CD4-positive, alpha-beta T cell treated with Interleukin-15 for 1 hour (primary cell): ENCODE measurements around the gene GRID2.

Experiments used
- DNase-seq: peaks from one replicate; pipeline ENCODE4 v3.0.0-alpha.2; 2020

The GRID2 gene

GRCh38 chr4:93776386-93777080, 1472.8 kb downstream of the GRID2 start:
- DNase-seq: no peak

DNA sequence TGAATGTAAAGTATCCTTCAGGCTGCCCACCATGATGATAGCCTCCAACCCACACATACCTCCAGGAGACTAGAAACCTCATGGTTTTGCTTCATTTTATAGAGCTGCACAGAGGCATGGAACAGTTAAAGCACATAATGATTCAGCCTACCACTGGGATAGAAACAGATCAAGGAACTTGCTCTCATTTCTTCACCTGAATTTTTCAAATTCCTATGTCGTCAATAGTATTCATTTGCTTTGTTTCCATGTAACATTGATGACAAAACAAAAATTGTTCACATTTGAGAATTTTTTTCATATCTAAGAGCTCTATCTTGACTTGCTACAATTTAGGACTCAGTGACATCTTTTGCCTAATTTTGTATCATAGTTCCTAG, 1473.3 kb downstream of the GRID2 start:
- no peak for DNase-seq

GRCh38 chr4:93779228-93779627, 1475.5 kb downstream of the GRID2 start:
- no peak for DNase-seq

GRCh38 chr4:93780080-93780479, 1476.3 kb downstream of the GRID2 start:
- DNase-seq: no peak

DNA sequence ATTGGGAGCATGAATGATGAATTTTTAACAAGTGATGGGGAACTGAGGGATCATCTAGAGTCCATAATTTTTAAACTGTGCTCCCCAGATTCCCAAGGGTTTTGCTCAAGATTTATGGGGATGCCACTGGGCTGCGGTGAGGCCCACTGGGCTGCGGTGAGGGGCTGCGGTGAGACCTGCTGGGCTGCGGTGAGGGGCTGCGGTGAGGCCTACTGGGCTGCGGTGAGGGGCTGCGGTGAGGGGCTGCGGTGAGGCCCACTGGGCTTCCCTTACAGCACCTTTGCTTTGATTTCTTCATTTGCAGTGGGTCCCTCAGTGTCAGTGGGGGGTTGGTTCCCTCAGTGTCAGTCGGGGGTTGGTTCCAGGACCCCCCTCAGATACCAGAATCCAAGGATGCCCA, 1477.4 kb downstream of the GRID2 start:
- DNase-seq: no peak

GRCh38 chr4:93786149-93786548, 1482.4 kb downstream of the GRID2 start:
- DNase-seq: no peak

GRCh38 chr4:93788712-93789111, 1484.9 kb downstream of the GRID2 start:
- DNase-seq: no peak

DNA sequence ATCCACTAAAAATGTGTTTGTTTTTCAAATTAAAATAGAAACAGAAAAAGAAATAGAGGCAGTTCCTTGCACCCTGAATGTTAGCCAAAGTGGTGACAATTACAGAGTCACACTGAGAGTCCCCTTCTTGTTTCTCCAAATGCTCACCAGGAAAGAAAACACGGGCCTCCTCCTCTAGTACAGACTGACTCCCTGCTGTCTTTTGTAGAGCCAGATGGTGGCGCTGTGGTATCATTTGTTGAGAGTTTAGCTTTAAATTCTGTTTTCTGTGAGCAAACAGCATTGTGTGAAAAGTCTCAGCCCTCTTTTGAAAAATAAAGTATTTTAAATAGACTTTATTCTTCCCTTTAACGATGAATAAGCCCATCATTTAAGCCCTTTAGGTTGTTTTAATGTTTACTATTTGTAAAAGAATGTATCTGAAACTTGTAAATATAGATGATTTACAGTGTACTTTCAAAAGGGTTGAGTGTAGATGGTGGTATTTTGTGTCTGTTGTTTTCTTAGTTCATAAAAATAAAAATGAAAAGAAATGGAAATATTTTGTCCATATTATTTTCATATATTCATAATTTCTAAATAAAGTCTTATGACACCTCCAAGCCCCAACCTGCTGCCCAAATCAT, 1487.9 kb downstream of the GRID2 start:
- no peak for DNase-seq

GRCh38 chr4:93802045-93802444, 1498.3 kb downstream of the GRID2 start:
- DNase-seq: no peak

GRCh38 chr4:93809773-93810172, 1506.0 kb downstream of the GRID2 start:
- DNase-seq: no peak

DNA sequence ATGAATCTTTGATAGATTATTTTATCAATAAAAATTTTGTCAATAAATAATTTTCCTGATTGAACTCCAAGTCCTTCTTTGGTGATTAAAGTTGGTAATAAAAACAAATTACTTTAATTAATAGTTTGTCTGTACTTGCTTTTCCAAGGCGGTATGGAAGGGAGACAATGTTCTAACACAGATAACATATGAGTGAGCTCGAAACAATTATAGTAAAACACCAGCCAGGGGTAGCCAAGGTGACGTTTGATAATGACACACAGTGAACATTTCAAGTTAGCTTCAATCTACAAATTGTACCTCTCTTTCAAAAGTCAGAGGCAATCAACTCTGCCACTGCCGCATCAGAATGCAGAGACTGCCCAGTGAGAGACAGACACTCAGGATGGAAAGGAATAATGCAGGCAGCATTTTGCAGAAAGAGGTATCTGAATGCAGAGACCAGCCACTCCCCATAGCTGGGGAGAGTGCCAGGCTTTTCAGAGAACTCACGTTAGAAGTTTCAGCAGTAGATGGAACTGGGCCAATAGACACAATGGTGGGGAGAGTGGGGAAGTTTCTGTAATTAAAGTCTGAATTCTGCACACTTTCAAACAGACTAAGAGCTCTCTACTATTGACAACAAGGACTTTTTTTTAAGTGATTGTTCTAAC, 1506.7 kb downstream of the GRID2 start:
- no peak for DNase-seq

GRCh38 chr4:93813092-93813491, 1509.3 kb downstream of the GRID2 start:
- no peak for DNase-seq

DNA sequence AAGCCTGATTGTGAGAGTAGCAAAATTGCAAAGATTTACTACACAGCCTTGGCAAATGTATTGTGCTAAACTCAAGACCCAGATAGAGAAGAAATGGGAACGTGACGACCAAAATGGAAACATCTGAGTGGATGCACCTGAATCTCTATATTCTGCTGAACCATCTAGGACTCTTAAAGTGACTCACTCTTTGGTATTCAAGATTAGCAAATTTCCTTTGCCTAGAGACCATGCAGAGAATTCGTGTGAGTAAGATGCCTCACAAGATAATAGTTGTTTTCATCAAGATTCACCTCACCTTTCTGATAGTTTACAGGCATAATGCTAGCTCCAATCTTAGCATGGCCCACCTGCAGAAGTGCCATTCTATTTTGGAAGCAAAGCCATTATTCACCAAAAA, 1510.4 kb downstream of the GRID2 start:
- no peak for DNase-seq

DNA sequence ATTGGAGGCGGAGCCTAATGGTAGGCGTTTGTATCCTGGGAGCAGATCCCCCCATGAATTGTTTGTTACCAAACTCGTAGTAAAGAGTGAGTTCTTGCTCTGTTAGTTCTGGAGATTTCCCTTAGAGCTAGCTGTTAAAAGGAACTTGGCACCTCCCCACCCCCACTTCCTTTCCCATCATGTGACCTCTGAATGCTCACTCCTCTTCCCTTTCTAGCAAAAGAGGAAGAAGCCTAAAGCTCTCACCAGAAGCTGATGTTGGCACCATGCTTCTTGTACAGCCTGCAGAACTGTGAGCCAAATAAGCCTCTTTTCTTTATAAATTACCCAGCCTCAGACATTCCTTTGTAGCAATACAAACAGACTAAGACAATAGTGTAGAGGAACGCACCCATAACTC, 1511.0 kb downstream of the GRID2 start:
- no peak for DNase-seq
